IPS DF 19.7 (cell line): ENCODE results near the gene KLF1.
A peak's percentile ranks its signal among the peaks of the same experiment; 100 is the strongest.
"Not testable (repeated sequence)": the region's sequence is repeated elsewhere in the genome, so short reads cannot be mapped to it uniquely, and the experiment has no call there.

Experiments
- DNase-seq: peaks from one replicate; pipeline ENCODE4 v3.0.0-alpha.2; 2013; ENCODE audit warnings: low read depth, low spot score

Gene KLF1

GRCh38 chr19:12886969-12887747 lies at the start of gene KLF1:
TSS of gene KLF1 (minus strand) at chr19:12887201. CDS start at chr19:12887140, 61 bp downstream.
- no peak for DNase-seq

- no peak for DNase-seq
Observed at GRCh38 chr19:12936582-12936981, 49.6 kb upstream of the KLF1 start.

- no peak for DNase-seq
Observed at GRCh38 chr19:12935071-12935470, 48.1 kb upstream of the KLF1 start.

- peak; percentile 76 for DNase-seq
Observed at GRCh38 chr19:12933287-12934072, 46.5 kb upstream of the KLF1 start, which contains the start of gene FARSA. TSS of gene FARSA (minus strand) at chr19:12933711. CDS start at chr19:12933696, 15 bp downstream.

GRCh38 chr19:12932392-12933286 lies 45.6 kb upstream of the KLF1 start:
- no peak for DNase-seq

GRCh38 chr19:12930002-12930645 lies 43.1 kb upstream of the KLF1 start:
- DNase-seq, result no peak

GRCh38 chr19:12924621-12925310 lies 37.8 kb upstream of the KLF1 start:
- DNase-seq, result no peak

- DNase-seq, result no peak
Observed at GRCh38 chr19:12922959-12923358, 36.0 kb upstream of the KLF1 start.

GRCh38 chr19:12921047-12921446 lies 34.0 kb upstream of the KLF1 start:
- no peak for DNase-seq

- DNase-seq, result no peak
Observed at GRCh38 chr19:12918253-12918652, 31.3 kb upstream of the KLF1 start.

GRCh38 chr19:12915860-12916259 lies 28.9 kb upstream of the KLF1 start:
- DNase-seq, result not testable (repeated sequence)

GRCh38 chr19:12913851-12914690 lies 27.1 kb upstream of the KLF1 start:
- DNase-seq, result no peak

GRCh38 chr19:12913011-12913561 lies 26.1 kb upstream of the KLF1 start:
- DNase-seq, result no peak

GRCh38 chr19:12912571-12912970 lies 25.6 kb upstream of the KLF1 start:
- no peak for DNase-seq

- no peak for DNase-seq
Observed at GRCh38 chr19:12907166-12907565, 20.2 kb upstream of the KLF1 start.

GRCh38 chr19:12899891-12900518 lies 13.0 kb upstream of the KLF1 start:
- no peak for DNase-seq

- DNase-seq, result no peak
Observed at GRCh38 chr19:12896460-12896859, 9.5 kb upstream of the KLF1 start.

GRCh38 chr19:12893582-12893981 lies 6.6 kb upstream of the KLF1 start:
- DNase-seq, result no peak

- no peak for DNase-seq
Observed at GRCh38 chr19:12891553-12892021, 4.6 kb upstream of the KLF1 start.
